Measurements from ENCODE around the gene KCNJ2.
A peak's percentile ranks its signal among the peaks of the same experiment; 100 is the strongest.

KCNJ2 gene

DNA sequence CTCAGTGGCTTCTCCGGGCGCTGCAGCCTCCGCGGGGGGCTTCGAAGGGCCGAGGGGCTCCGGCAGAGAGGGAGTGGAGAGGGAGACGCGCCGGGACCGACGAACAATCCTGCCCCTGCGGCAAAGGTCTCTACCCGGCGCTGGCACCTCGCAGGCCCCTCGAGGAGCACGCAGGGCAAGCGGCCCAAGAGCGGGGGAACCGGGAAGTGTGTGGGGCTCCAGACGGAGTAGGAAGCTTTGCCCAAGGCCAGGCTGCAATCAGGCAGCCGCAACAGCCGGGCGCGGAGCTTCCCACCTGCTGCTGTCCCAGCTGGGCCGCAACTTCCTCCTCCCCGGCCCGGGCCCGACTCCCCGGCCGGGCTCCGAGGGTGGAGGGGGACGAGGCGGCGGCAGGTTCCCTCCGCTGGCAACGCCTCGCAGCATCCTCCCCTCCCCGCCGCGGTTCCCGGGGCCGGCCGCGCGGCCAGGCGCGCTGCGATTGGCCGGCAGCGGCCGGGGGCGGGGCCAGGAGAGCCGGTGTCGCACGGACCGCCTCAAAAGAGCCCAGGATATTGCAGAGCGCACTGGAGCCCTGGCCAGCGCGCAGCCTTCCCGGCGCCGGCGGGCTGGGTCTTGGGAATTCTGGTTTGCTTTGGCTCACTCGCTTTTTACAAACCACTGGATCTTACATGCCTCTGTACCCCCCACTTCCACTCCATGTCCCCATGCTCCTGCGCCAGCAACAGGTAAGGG, at the start of gene KCNJ2:
KCNJ2 (plus strand) TSS at position 556 of the 732 bp plus-strand sequence. CDS start 5,508 bp downstream, outside the sequence.
- peak; percentile 48 to 63 for DNase-seq

GRCh38 chr17:70119545-70119944, 49.8 kb upstream of the KCNJ2 start:
- no peak for DNase-seq

DNA sequence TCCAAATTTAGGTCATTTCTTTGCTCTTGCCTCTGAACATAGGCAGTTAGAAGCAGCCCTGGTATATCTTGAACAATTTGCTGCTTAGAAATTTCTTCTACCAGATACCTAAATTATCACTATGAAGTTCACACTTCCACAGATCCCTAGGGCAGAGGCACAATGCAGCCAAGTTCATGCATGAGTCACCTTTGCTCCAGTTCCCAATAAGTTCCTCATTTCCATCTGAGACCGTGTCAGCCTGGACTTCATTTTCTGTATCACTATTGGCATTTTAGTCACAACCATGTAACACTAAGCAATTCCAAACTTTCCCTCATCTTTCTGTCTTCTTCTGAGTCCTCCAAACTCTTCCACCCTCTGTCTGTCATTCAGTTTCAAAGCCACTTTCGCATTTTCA, 49.3 kb upstream of the KCNJ2 start:
- DNase-seq = no peak

DNA sequence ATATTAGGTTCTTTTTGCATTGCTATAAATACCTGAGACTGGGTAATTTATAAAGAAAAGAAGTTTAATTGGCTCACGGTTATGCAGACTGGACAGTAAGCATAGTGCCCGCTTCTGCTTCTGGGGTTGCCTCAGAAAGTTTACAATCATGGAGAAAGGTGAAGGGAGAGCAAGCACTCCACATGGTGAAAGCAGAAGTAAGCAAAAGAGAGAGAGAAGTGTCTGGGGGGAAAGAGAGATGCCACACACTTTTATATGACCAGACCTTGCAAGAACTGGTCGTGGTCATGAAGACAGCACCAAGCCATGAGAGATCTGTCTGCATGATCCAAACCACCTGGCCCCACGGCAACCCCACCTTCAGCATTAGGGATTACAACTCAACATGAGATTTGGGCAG, 48.9 kb upstream of the KCNJ2 start:
- no peak for DNase-seq

DNA sequence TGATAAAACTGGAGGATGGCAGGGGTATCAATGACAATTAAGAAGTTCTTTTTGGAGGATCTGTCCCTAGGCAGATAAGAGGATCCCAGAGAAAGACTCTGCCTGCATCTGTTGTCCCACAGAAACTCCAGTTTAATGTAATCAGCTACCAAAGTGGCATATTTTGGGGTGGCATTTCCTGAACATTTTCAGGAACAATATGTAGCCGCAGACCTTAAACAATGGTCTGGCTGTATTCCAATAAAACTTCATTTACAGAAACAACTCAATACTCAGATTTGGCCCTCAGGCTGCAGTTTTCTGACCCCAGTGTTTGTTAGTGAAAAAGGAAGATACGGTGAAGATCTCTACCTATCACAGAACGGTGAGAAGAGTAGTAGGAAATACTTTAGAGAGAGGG, 48.2 kb upstream of the KCNJ2 start:
- DNase-seq = no peak

GRCh38 chr17:70123193-70123592, 46.1 kb upstream of the KCNJ2 start:
- DNase-seq = no peak

DNA sequence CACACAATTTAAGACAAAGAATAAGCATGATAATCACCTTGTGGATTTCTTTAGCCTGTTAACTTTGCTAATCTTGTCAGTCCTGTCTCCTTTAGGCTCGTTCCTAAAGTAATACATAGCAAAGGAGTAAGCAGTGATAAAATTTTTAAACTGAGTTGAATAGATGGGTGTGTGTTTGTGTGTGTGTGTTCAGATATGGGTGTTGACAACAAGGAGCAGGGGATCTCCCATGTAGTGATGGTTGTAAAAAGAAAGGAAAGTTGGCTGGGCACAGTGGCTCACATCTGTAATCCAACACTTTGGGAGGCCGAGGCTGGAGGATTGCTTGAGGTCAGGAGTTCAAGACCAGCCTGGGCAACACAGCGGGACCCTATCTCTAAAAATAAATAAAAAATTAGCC, 44.6 kb upstream of the KCNJ2 start:
- DNase-seq = no peak

DNA sequence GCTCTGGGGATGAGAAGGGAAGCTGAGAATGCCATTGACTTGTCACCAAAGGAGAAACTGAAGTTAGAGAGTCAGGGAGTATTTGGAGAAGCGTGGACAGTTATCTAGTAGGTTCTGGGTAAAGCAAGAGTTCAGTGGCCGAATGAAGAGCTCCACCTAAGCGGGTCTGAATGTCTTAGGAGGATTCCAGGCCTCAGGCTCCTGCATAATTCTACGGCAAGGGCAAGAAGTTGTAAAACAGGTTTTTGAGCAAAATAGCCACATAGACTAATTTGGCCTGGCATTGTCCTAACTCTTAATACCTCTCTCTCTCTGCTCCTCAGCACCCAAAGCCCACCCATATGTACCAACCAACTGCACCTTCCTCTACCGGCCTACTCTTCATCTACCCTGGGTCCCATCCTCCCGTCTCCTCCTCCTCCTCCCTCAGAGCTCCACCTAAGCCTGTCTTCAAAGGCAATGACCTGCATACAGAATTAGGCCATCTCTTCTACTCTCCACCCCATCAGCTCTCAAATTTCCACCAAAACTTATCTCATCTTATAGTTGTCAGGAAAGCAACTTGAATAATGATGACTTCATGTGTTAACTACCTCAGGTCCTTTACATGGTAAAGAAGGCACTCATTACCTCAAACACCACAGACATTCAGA, 42.0 kb upstream of the KCNJ2 start:
- DNase-seq = no peak

- no peak for DNase-seq
Observed at GRCh38 chr17:70128727-70129238, 40.5 kb upstream of the KCNJ2 start.

- no peak for DNase-seq
Observed at GRCh38 chr17:70130289-70130688, 39.0 kb upstream of the KCNJ2 start.

DNA sequence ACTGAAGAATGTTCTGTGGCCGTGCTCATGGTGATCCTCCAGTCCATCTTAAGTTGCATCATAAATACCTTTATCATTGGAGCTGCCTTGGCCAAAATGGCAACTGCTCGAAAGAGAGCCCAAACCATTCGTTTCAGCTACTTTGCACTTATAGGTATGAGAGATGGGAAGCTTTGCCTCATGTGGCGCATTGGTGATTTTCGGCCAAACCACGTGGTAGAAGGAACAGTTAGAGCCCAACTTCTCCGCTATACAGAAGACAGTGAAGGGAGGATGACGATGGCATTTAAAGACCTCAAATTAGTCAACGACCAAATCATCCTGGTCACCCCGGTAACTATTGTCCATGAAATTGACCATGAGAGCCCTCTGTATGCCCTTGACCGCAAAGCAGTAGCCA, 36.8 kb upstream of the KCNJ2 start:
- DNase-seq = no peak

DNA sequence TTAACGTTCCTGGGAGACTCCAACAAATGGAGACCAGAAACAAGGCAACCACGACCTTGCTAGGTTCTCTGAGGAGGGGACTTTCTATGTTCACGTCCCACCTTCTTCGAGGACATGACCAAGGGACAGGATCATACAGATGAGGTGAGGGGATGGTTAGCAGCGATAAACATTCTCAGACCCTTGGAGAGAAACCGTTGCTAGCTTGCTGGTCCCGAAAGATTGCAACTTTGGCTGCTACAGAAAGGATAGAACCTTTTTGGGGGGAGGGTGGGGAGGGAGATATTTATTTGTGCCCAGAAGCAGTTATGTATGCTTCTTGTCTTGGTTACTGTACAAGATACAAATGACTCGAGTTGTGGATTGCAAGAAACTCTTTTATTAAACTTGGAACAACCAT, 35.3 kb upstream of the KCNJ2 start:
- DNase-seq = no peak

DNA sequence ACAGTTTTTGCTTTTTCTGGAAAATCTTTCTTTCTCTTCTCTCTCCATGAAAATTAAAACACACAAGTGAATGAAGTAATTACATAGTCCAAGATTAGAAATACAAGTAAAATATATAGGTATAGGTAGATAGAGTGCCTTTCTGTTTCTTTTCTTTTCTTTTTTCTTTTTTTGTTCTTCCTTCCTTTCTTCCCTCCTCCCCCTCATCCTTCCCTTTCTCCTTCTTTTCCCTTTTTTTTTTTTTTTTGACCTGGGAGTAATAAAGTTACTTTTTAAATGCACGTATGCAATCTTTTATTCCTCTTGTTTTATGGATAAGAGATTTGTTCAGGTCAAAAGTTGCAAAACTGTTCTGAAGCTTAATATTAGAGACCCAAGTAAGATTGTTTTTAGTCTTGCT, 34.6 kb upstream of the KCNJ2 start:
- DNase-seq = no peak

GRCh38 chr17:70136131-70136530, 33.2 kb upstream of the KCNJ2 start:
- no peak for DNase-seq

GRCh38 chr17:70137451-70138230, 31.7 kb upstream of the KCNJ2 start:
- DNase-seq = no peak

DNA sequence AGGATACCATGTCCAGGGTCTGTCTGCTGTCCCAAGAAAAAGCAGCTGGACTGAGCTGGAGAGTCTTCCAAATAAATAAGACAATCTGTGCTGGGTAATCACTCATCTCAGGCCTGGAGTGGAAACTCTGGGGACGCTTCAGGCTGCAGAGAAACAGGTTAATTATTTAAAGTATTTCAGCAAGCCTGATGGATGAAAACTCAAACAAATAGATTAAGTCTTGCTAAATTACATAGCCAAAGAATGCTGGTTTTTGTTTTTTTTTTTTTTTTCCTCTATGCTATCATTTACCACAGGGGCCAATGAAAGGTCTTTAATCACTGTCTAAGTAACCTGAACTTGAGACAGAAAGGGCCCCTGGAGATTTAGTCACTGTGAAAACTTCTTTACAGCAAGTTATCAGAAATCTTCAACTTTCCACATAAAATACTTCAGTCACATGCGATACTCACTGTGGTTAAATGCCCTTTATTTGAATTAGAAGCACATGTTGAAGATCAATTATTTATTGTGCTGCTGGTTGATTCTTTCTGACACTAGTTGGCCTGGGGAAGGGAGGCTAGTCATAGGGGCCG, 31.0 kb upstream of the KCNJ2 start:
- no peak for DNase-seq

GRCh38 chr17:70139449-70139993, 29.8 kb upstream of the KCNJ2 start:
- no peak for DNase-seq

GRCh38 chr17:70144260-70144846, 25.0 kb upstream of the KCNJ2 start:
- no peak for DNase-seq

GRCh38 chr17:70153210-70153609, 16.1 kb upstream of the KCNJ2 start:
- DNase-seq = no peak

DNA sequence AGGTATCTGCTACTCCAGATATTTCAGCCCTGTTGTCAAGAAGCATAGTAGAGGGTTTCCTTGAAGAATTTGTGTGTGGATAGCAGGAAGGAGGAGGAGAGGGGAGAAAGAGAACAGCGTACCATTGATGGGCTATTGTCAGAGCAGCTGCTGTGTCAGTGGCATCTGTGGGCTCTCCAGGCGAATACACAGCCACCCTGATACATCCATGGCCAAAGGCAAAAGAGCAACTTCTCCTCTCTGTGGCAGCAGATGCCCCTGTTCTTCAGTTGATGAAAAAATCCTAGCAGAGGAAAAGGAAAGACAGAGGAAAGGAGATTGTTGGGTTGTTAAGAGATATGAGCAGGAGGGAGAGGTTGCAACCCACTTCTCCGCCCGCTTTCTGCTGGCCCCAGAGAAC, 12.2 kb upstream of the KCNJ2 start:
- no peak for DNase-seq

GRCh38 chr17:70158180-70158579, 11.2 kb upstream of the KCNJ2 start:
- no peak for DNase-seq

- DNase-seq = no peak
Observed at GRCh38 chr17:70158591-70158990, 10.7 kb upstream of the KCNJ2 start.

- DNase-seq = no peak
Observed at GRCh38 chr17:70159980-70160379, 9.4 kb upstream of the KCNJ2 start.
